Dedifferentiated amniotic fluid mesenchymal stem cell (primary cell): Measurements from ENCODE around the gene CRB1.
"Not testable (repeated sequence)": the region's sequence is repeated elsewhere in the genome, so short reads cannot be mapped to it uniquely, and the experiment has no call there.

Source experiments
- DNase-seq: peaks from one replicate; pipeline ENCODE4 v3.0.0-alpha.2; 2016; ENCODE audit errors: extremely low spot score

The CRB1 gene

DNA sequence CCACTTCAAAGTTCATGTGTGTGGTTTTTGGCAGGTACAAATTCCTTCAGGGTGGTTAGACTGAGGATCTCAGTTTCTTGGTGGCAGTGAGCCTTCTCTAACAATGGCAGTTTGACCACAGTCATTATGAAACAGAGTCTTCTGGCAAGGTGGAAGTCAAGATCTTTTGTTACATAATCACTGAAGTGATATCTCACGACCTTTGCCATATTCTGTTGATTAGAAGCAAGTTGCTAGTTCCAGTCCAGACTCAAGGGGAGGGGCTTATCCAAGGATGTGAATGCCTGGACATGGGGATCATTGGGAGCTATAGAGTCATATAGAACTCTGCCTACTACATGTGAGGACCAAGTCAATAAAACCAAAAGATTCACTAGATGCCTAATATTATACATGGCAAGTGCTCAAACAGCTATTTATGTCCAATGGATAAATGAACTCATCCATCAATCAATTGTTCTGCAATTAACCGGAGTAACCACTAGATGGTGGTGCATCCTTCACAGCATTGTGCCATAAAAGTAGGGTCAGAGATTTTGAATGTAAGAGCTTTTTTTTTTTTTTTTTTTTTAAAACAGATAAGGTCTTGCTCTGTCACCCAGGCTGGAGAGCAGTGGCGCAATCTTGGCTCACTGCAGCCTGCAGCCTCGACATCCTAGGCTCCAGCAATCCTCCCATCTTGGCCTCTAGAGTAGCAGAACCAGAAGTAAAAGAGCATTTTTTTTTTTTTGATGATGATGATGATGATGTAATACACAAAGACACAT lies 131.9 kb downstream of the CRB1 start:
- peak; percentile 34 for DNase-seq

DNA sequence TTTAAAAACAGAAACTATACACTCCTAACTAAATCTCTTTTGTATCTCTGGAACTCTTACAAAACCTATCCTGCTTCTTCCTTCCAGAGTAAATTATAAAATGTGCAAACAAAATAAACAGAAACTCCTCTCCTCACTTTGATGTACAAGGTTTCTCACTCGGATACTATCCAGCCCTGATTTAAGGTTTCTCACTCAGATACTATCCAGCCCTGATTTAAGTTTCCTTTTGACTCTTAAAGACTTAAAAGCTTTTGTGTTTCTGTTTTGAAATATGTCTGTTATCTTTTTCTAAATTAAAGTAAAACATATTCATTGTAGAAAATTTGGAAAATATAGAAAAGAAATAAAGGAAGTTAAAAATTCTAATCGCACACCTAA lies 132.5 kb downstream of the CRB1 start:
- DNase-seq, result no peak

- DNase-seq, result no peak
Observed at GRCh38 chr1:197402189-197402588, 134.1 kb downstream of the CRB1 start.

GRCh38 chr1:197404774-197405173 lies 136.7 kb downstream of the CRB1 start:
- DNase-seq, result not testable (repeated sequence)

GRCh38 chr1:197405614-197406013 lies 137.6 kb downstream of the CRB1 start:
- not testable (repeated sequence) for DNase-seq

DNA sequence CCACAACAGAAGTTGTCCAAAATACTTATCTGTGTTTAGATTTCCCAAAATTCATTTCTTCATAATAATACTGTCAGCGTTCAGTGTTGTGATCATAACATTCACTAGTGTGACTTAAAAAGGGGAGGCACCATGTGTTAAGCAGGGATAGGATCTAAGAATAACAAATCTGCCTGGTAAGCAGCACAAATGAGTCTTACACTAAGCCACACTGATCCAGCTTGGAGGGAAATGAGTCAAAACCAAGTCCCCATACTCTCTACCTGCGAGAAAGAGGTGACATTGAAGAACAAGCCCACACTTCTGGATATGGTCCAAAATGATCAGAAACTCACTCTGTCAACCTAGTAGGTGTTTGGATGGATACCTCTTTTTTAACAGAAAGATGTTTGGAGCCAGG lies 145.5 kb downstream of the CRB1 start:
- no peak for DNase-seq

DNA sequence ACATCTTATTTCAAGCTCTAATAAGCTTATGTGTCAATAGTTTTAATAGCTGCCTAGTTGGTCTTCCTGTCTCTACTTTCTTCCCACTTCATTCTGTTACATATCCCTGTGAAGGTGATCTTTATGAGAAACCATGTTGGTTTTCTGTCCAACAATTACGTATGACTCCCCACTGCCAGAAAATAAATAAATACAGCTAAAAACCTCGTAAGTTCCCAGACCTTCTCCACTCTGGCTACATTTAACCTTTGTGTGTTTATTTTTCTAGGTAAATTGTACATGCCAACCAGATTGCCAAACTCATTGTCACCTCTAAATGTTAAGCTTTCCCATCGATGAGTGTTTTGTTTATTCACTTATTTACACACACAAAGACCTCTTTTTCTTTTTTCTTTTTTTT lies 147.2 kb downstream of the CRB1 start:
- DNase-seq, result no peak

DNA sequence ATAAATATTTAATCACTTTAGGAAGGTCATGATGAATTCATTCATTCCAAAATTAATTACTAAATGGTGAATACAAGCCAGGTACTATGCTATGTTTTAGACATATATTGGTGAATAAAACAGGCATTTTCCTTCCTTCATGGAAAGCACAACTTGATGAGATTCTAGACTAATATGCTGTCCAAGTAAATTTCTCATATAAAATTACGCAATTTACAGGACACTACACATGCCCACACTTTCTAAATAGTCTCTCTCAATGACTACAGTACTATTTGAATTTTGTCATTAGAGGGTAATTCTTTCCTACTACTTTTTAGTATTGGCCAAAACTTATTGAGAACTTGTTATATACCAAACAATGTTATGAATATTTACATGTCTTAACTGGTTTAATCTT lies 150.6 kb downstream of the CRB1 start:
- no peak for DNase-seq

DNA sequence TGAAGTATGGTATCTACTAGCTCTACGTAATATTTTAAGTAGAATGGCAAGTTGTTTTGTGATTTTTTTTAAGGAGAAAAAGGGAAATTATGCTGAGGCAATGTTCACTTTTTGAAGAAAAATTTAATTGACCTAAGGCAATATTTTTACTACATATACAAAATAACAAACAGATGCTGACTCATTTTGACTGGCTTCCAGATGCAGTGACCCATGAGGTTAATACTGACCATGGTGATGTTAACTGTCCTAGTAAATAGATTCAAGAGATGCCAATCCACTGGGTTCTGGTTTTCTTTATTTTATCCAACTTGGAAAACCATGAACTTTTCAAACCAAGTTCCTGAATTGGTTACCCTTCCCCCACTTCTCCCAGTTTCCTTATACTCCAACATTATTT lies 154.9 kb downstream of the CRB1 start:
- DNase-seq, result peak; percentile 52

GRCh38 chr1:197424380-197424779 lies 156.3 kb downstream of the CRB1 start:
- no peak for DNase-seq

DNA sequence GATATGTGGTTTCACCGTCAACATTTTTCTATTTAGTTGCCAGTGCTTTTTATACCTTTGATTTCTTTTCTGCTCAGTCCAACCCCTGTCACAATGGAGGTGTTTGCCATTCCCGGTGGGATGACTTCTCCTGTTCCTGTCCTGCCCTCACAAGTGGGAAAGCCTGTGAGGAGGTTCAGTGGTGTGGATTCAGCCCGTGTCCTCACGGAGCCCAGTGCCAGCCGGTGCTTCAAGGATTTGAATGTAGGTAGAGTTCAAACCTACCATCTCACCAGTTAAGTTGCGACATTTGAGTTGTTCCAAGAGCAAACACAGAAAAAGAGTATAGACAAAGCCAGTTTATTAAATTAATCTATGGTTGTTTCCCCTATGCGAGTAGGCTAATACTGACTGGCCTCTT lies 161.3 kb downstream of the CRB1 start:
- no peak for DNase-seq

DNA sequence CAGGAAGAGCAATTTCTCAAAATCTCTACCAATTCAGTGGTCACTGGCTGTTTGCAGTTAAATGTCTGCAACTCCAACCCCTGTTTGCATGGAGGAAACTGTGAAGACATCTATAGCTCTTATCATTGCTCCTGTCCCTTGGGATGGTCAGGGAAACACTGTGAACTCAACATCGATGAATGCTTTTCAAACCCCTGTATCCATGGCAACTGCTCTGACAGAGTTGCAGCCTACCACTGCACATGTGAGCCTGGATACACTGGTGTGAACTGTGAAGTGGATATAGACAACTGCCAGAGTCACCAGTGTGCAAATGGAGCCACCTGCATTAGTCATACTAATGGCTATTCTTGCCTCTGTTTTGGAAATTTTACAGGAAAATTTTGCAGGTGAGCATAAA lies 167.2 kb downstream of the CRB1 start:
- no peak for DNase-seq

GRCh38 chr1:197437601-197438000 lies 169.5 kb downstream of the CRB1 start:
- DNase-seq, result no peak

DNA sequence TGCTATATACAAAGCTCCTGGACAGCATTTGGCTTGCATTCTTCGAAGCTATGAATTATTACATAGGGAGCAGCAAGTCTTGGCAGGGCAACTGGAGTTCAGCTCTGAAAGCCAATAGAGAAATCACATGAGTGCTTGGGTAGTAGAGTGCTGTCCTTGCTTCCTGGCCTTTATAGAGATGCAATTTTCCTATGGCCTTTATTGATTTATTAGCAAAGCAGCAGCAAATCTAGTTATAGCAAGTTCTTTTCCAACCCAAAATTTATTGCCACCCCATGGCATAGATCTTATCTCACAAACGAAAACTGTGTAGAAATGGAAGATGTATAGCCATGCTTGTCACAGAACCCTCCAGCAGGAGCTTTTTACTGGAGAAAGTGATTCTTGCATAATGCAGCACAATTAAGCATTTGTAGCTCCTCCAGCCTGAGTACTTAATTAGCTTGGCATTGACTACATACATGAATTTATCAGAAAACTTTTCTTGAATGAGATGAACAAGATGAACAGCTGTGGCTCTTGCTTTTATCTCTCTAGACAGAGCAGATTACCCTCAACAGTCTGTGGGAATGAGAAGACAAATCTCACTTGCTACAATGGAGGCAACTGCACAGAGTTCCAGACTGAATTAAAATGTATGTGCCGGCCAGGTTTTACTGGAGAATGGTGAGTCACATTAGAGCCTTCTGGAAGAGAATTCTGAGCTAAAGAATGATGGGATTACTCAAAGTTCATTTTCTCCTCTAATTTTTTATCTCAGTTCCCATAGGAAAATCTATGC lies 170.1 kb downstream of the CRB1 start:
- no peak for DNase-seq

DNA sequence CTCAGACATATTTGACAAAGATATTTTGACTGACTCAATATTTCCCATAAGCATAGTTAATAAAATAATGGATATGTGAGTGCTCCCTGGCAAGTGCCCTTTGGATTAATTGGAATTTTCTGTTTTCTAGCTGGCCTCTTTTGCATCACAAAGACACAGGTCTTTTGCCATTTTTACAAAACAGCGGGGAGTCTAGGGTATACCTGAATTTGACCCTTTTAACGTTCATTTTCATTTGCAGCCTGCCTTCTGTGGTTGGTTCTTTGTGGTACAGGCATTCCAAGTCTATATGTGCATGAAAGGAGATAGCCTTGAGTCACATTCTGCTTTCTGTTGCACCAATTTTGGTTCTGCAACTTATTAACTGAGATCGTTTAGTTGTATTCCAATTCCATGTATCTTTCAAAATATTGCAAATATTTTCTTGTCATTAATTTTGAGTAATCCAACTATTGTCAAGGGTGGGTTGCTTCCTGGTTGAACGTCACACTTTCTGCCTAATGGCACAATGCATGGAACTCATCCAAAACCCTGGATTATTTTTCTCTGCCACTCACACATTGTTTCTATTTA lies 171.7 kb downstream of the CRB1 start:
- no peak for DNase-seq

DNA sequence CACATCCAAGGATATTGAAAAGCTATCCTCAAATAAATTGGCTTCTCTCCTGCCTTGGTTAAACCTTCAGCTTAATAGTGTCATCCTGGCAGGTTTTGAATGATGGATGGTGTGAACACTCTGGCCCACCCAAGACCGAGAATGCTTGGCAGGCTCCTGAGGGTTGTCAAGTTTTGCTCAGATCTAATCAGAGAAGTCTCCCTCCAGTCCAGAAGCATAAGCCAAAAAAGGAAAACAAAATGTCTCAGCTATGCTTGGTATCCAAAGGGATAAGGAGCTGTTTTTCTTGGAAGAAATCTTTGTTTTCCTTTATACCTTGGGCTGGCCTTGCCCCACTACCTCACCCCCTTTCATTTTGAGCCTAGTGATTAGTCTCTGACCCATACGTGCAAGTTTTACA lies 172.7 kb downstream of the CRB1 start:
- DNase-seq, result peak; percentile 21

- DNase-seq, result no peak
Observed at GRCh38 chr1:197441999-197442414, 174.0 kb downstream of the CRB1 start.

DNA sequence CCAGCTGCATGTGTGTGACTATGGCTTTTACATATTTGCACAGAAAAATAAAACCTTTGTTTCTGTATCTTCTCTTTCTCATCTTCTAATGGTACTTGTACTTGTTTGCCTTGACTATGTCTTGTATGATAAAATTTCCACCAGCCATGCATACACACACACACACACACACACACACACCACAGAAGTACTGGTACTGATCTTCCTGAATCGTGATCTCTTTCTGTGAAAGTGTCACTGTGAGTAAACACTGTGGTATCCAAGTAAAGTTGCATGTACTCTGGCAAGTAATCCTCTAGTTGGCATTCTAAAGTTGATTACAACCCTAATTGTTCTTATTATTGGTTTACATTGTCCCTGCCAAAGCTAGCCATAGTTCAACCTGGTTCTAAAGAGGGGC lies 176.7 kb downstream of the CRB1 start:
- no peak for DNase-seq

- no peak for DNase-seq
Observed at GRCh38 chr1:197448121-197448779, 180.2 kb downstream of the CRB1 start.

DNA sequence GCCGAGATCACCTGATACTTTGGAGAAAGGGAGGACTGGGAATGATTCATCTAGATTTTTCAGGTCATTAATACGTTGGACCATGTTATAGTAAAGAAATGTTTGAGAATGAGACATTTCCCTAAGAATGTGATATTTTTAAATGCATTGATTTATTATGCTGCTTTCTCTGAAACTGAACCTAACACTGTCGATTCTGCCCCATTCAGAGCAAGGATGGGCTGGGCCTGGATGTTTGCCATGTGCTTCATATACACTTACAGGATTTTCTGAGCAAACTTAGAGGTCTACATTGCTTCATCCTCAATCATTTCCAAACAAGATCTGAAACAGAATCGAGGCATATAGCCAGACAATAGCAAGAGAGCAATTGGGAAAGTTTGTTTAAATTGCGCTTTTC lies 183.3 kb downstream of the CRB1 start:
- no peak for DNase-seq

GRCh38 chr1:197453376-197454058 lies 185.5 kb downstream of the CRB1 start:
- no peak for DNase-seq

- no peak for DNase-seq
Observed at GRCh38 chr1:197462539-197462938, 194.5 kb downstream of the CRB1 start.
